NCI-H748 (cell line): Measurements from ENCODE around the gene CLN6.
"Not testable (repeated sequence)": the region's sequence is repeated elsewhere in the genome, so short reads cannot be mapped to it uniquely, and the experiment has no call there.

ENCODE experiments used
- DNase-seq: peaks from one replicate; lab custom pipeline; 2025; ENCODE audit not compliant: unreplicated experiment; lab: John Stamatoyannopoulos, UW

The CLN6 gene

GRCh38 chr15:68207176-68207935 is 22.2 kb downstream of the CLN6 start:
- no peak for DNase-seq

GRCh38 chr15:68206711-68207151 is 22.8 kb downstream of the CLN6 start:
- no peak for DNase-seq

GRCh38 chr15:68205954-68206539 is 23.5 kb downstream of the CLN6 start:
- DNase-seq, result peak; percentile 44

GRCh38 chr15:68205558-68205944 is 24.0 kb downstream of the CLN6 start:
- DNase-seq, result no peak

GRCh38 chr15:68204776-68205557 is 24.6 kb downstream of the CLN6 start, which contains the start of gene CALML4:
Gene CALML4, minus strand, starts transcription at chr15:68205332. Its CDS starts 85 bp downstream, at chr15:68205247.
- peak; percentile 55 for DNase-seq

- no peak for DNase-seq
These were observed 25.2 kb downstream of the CLN6 start for GRCh38 chr15:68204361-68204760.

GRCh38 chr15:68203956-68204355 is 25.6 kb downstream of the CLN6 start:
- DNase-seq, result no peak

- DNase-seq, result no peak
These were observed 26.0 kb downstream of the CLN6 start for GRCh38 chr15:68203486-68203885.

GRCh38 chr15:68202994-68203393 is 26.5 kb downstream of the CLN6 start:
- DNase-seq, result not testable (repeated sequence)

GRCh38 chr15:68201879-68202261 is 27.7 kb downstream of the CLN6 start:
- no peak for DNase-seq

GRCh38 chr15:68201153-68201878 is 28.2 kb downstream of the CLN6 start:
- DNase-seq, result no peak

- DNase-seq, result no peak
These were observed 29.3 kb downstream of the CLN6 start for GRCh38 chr15:68200016-68200861.

GRCh38 chr15:68199340-68199739 is 30.2 kb downstream of the CLN6 start:
- no peak for DNase-seq

- DNase-seq, result no peak
These were observed 31.7 kb downstream of the CLN6 start for GRCh38 chr15:68197661-68198437.

GRCh38 chr15:68197170-68197492 is 32.4 kb downstream of the CLN6 start:
- no peak for DNase-seq

GRCh38 chr15:68196445-68197169 is 32.9 kb downstream of the CLN6 start:
- DNase-seq, result no peak

- no peak for DNase-seq
These were observed 34.0 kb downstream of the CLN6 start for GRCh38 chr15:68195336-68196112.

GRCh38 chr15:68192804-68193486 is 36.6 kb downstream of the CLN6 start:
- DNase-seq, result no peak
